GM11168 (cell line): ENCODE measurements around the gene PITRM1.

Source experiments
- in situ Hi-C: fragments of 300-500 bp; cut with MboI; formaldehyde crosslinking; loops from one replicate; pipeline ENCODE4 v1.12.0; 2022; ENCODE audit warnings: low sequenced_read_pairs; ENCODE audit not compliant: unreplicated experiment

The PITRM1 gene

DNA sequence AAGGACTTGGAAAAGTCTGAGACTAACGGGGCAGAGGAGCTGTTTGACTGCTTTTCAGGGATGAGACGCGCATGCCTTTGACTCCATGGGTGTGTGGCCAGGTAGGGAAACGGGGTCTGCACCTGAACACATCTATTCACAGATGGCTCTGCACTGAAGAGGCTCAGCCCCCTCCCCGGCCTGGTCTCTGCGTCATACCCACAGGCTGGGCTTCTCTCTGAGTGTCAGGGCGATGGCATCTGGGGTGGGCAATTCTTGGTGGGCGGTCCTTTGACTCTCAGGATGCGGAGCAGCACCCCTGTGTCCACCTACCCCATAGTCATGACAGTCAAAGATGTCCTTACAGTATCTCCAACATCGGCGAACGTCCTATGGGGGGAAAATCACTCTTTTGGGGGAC, 82.2 kb downstream of the PITRM1 start:
- in situ Hi-C loops: no loop called here
